Stimulated activated naive CD4-positive, alpha-beta T cell treated with Interleukin-2 at 50 U/mL for 16 hours (primary cell): ENCODE data around the gene CDV3.
"Not testable (repeated sequence)": the region's sequence is repeated elsewhere in the genome, so short reads cannot be mapped to it uniquely, and the experiment has no call there.

Experiments used
- DNase-seq: peaks from one replicate; lab custom pipeline; 2025; lab: John Stamatoyannopoulos, UW

The CDV3 gene

GRCh38 chr3:133573629-133574194 lies at the start of gene CDV3:
CDV3 (plus strand) TSS chr3:133573686; CDS start chr3:133574045, 359 bp downstream.
- no peak for DNase-seq

GRCh38 chr3:133523758-133524157 lies 49.7 kb upstream of the CDV3 start:
- not testable (repeated sequence) for DNase-seq

- DNase-seq, result no peak
Observed at GRCh38 chr3:133525435-133525834, 48.1 kb upstream of the CDV3 start.

- DNase-seq, result no peak
Observed at GRCh38 chr3:133527081-133527715, 46.3 kb upstream of the CDV3 start.

GRCh38 chr3:133529809-133530208 lies 43.7 kb upstream of the CDV3 start:
- DNase-seq, result no peak

GRCh38 chr3:133531981-133532380 lies 41.5 kb upstream of the CDV3 start:
- DNase-seq, result no peak

- no peak for DNase-seq
Observed at GRCh38 chr3:133532951-133533350, 40.5 kb upstream of the CDV3 start.

- no peak for DNase-seq
Observed at GRCh38 chr3:133535971-133536881, 37.3 kb upstream of the CDV3 start.

GRCh38 chr3:133537131-133537530 lies 36.4 kb upstream of the CDV3 start:
- not testable (repeated sequence) for DNase-seq

- DNase-seq, result no peak
Observed at GRCh38 chr3:133538154-133538553, 35.3 kb upstream of the CDV3 start.

GRCh38 chr3:133540896-133541674 lies 32.4 kb upstream of the CDV3 start:
- no peak for DNase-seq

- DNase-seq, result no peak
Observed at GRCh38 chr3:133542871-133543270, 30.6 kb upstream of the CDV3 start.

- not testable (repeated sequence) for DNase-seq
Observed at GRCh38 chr3:133544983-133545382, 28.5 kb upstream of the CDV3 start.

GRCh38 chr3:133547432-133548041 lies 25.9 kb upstream of the CDV3 start:
- no peak for DNase-seq

- DNase-seq, result no peak
Observed at GRCh38 chr3:133548090-133548489, 25.4 kb upstream of the CDV3 start.

GRCh38 chr3:133549565-133549964 lies 23.9 kb upstream of the CDV3 start:
- DNase-seq, result no peak

- not testable (repeated sequence) for DNase-seq
Observed at GRCh38 chr3:133551589-133551988, 21.9 kb upstream of the CDV3 start.

GRCh38 chr3:133561679-133562078 lies 11.8 kb upstream of the CDV3 start:
- no peak for DNase-seq

- DNase-seq, result no peak
Observed at GRCh38 chr3:133562376-133562775, 11.1 kb upstream of the CDV3 start.

GRCh38 chr3:133563186-133563591 lies 10.3 kb upstream of the CDV3 start:
- DNase-seq, result no peak

GRCh38 chr3:133563816-133564215 lies 9.7 kb upstream of the CDV3 start:
- DNase-seq, result no peak
